Dendritic cell treated with granulocyte-macrophage colony-stimulating factor and Interleukin-4, amounts not matched to agents 40 ng/mL and 50 ng/mL, for 4 days (primary cell): ENCODE results near the gene C11orf91.

Experiments
- H3K27ac Mint-ChIP-seq: one replicate; pipeline ENCODE4 v1.8.0; 2022; ENCODE audit warnings: mild to moderate bottlenecking, mixed read lengths
- H3K27me3 Mint-ChIP-seq: one replicate; pipeline ENCODE4 v1.8.0; 2022; ENCODE audit warnings: mild to moderate bottlenecking, mixed read lengths
- H3K36me3 Mint-ChIP-seq: one replicate; pipeline ENCODE4 v1.8.0; 2022; ENCODE audit warnings: low read depth, mixed read lengths
- H3K4me1 Mint-ChIP-seq: one replicate; pipeline ENCODE4 v1.8.0; 2022; ENCODE audit warnings: low read depth, mixed read lengths
- H3K4me3 Mint-ChIP-seq: one replicate; pipeline ENCODE4 v1.8.0; 2022; ENCODE audit warnings: mild to moderate bottlenecking, moderate library complexity, mixed read lengths
- H3K9me3 Mint-ChIP-seq: one replicate; pipeline ENCODE4 v1.8.0; 2022; ENCODE audit warnings: mixed read lengths
- intact Hi-C: fragments of 100-400 bp; cut with micrococcal nuclease; formaldehyde crosslinking; loops from one replicate; pipeline ENCODE4 v1.15.0; 2022

The C11orf91 gene

GRCh38 chr11:33652431-33652830 is 48.2 kb downstream of the C11orf91 start:
- H3K36me3 Mint-ChIP-seq: no peaks in the 10 kb centered on the region
- no peaks in the 10 kb centered on the region for H3K9me3 Mint-ChIP-seq
- peaks cover 34% of the 10 kb centered on the region for H3K27me3 Mint-ChIP-seq
- H3K4me1 Mint-ChIP-seq: no peaks in the 10 kb centered on the region
- H3K27ac Mint-ChIP-seq: no peak overlapping the region
- no peak overlapping the region for H3K4me3 Mint-ChIP-seq
- intact Hi-C loops: no loop called here

GRCh38 chr11:33651990-33652389 is 48.6 kb downstream of the C11orf91 start:
- Mint-ChIP-seq H3K36me3 (no peaks in the 10 kb centered on the region), H3K4me3 (no peak overlapping the region), H3K9me3 (no peaks in the 10 kb centered on the region), H3K27me3 (peaks cover 34% of the 10 kb centered on the region), H3K4me1 (no peaks in the 10 kb centered on the region), H3K27ac (no peak overlapping the region)
- intact Hi-C loops: no loop called here

- Mint-ChIP-seq H3K4me3 (no peak overlapping the region), H3K4me1 (no peaks in the 10 kb centered on the region), H3K9me3 (no peaks in the 10 kb centered on the region), H3K27ac (no peak overlapping the region), H3K27me3 (peaks cover 34% of the 10 kb centered on the region), H3K36me3 (no peaks in the 10 kb centered on the region)
- intact Hi-C loops: no loop called here
Measured at GRCh38 chr11:33651555-33651954, 49.1 kb downstream of the C11orf91 start.

- H3K9me3 Mint-ChIP-seq: no peaks in the 10 kb centered on the region
- no peak overlapping the region for H3K27ac Mint-ChIP-seq
- intact Hi-C loops: no loop called here
- no peaks in the 10 kb centered on the region for H3K36me3 Mint-ChIP-seq
- no peaks in the 10 kb centered on the region for H3K4me1 Mint-ChIP-seq
- no peak overlapping the region for H3K4me3 Mint-ChIP-seq
- H3K27me3 Mint-ChIP-seq: peaks cover 27% of the 10 kb centered on the region
Measured at GRCh38 chr11:33649944-33650343, 50.7 kb downstream of the C11orf91 start.
